ENCODE data around the gene RASA3. TPM values are rescaled to one million over a fixed set of nuclear protein-coding genes. Genes with fewer than 3 reads are reported as not detected.

Gene RASA3
- total and polyA plus RNA-seq, 10 of the 15 experiments (the other 5 are each of a cell fraction or from before 2014, with no cell fraction given), result 0.79 to 33.9 (median 17.6) TPM

DNA sequence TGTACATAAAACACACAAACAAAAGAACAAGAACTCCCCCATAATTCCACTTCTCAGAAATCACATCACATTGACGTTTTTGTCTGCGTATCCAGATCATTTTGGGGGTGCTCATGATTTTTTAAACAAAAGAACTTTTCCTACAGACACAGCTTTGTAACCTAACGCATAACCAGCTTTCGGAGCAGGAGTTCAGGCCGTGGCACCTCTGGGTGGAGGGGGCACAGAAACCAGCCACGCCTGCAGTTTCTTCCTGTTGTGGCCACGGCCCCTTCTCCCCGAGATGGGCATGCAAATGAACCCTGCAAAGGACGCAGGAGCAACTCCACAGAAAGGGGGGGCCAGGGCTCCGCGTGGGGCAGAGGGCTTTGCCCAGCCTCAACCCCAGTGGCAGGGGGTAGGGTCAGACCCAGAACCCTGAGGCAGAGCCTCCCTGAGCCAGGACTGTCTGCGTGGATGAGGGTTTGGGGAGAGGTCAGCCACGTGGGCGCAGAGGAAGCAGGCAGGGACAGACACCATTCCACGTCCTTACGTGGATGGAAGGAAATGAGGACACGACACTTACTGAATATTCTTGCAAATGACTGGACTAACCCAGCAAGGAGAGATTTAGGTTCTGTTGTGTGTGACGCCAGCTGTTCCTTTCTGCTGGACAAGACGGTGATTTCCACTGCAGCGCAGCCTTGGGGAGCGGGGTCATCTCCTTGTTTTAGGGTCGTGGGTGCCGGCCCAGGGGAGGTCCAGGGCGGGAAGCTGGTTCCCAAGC lies 64.4 kb downstream of the RASA3 start (continued):
- TF ChIP-seq, protein P1, sequence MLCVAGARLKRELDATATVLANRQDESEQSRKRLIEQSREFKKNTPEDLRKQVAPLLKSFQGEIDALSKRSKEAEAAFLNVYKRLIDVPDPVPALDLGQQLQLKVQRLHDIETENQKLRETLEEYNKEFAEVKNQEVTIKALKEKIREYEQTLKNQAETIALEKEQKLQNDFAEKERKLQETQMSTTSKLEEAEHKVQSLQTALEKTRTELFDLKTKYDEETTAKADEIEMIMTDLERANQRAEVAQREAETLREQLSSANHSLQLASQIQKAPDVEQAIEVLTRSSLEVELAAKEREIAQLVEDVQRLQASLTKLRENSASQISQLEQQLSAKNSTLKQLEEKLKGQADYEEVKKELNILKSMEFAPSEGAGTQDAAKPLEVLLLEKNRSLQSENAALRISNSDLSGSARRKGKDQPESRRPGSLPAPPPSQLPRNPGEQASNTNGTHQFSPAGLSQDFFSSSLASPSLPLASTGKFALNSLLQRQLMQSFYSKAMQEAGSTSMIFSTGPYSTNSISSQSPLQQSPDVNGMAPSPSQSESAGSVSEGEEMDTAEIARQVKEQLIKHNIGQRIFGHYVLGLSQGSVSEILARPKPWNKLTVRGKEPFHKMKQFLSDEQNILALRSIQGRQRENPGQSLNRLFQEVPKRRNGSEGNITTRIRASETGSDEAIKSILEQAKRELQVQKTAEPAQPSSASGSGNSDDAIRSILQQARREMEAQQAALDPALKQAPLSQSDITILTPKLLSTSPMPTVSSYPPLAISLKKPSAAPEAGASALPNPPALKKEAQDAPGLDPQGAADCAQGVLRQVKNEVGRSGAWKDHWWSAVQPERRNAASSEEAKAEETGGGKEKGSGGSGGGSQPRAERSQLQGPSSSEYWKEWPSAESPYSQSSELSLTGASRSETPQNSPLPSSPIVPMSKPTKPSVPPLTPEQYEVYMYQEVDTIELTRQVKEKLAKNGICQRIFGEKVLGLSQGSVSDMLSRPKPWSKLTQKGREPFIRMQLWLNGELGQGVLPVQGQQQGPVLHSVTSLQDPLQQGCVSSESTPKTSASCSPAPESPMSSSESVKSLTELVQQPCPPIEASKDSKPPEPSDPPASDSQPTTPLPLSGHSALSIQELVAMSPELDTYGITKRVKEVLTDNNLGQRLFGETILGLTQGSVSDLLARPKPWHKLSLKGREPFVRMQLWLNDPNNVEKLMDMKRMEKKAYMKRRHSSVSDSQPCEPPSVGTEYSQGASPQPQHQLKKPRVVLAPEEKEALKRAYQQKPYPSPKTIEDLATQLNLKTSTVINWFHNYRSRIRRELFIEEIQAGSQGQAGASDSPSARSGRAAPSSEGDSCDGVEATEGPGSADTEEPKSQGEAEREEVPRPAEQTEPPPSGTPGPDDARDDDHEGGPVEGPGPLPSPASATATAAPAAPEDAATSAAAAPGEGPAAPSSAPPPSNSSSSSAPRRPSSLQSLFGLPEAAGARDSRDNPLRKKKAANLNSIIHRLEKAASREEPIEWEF (IDR thresholded peaks at IDR 0.05; ENCODE audit: insufficient replicate concordance, low read depth, low read length), result peak; percentile 22
- TF ChIP-seq CREM (IDR thresholded peaks at IDR 0.05; ENCODE audit: low read depth), result no peak; the same call in 1 of the 2 replicates
- no peak for TF ChIP-seq YY1 (IDR thresholded peaks at IDR 0.05; ENCODE audit: low read depth, low read length)
- TF ChIP-seq ESRRA (IDR thresholded peaks at IDR 0.05; ENCODE audit: low read length), result no peak
- TF ChIP-seq, protein P2, sequence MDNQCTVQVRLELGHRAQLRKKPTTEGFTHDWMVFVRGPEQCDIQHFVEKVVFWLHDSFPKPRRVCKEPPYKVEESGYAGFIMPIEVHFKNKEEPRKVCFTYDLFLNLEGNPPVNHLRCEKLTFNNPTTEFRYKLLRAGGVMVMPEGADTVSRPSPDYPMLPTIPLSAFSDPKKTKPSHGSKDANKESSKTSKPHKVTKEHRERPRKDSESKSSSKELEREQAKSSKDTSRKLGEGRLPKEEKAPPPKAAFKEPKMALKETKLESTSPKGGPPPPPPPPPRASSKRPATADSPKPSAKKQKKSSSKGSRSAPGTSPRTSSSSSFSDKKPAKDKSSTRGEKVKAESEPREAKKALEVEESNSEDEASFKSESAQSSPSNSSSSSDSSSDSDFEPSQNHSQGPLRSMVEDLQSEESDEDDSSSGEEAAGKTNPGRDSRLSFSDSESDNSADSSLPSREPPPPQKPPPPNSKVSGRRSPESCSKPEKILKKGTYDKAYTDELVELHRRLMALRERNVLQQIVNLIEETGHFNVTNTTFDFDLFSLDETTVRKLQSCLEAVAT (IDR thresholded peaks at IDR 0.05), result no peak
- peak; percentile 0; the same call in 1 of the 2 replicates for TF ChIP-seq ASH2L (IDR thresholded peaks at IDR 0.05; ENCODE audit: borderline replicate concordance, low read depth)
- 0 out of 2 replicates have a peak, but pooled peaks have one; percentile 17 for TF ChIP-seq SMARCA5 (IDR thresholded peaks at IDR 0.05)
- no peak for TF ChIP-seq SIN3A (IDR thresholded peaks at IDR 0.05; ENCODE audit: low read depth, low read length)
- TF ChIP-seq, protein P3, sequence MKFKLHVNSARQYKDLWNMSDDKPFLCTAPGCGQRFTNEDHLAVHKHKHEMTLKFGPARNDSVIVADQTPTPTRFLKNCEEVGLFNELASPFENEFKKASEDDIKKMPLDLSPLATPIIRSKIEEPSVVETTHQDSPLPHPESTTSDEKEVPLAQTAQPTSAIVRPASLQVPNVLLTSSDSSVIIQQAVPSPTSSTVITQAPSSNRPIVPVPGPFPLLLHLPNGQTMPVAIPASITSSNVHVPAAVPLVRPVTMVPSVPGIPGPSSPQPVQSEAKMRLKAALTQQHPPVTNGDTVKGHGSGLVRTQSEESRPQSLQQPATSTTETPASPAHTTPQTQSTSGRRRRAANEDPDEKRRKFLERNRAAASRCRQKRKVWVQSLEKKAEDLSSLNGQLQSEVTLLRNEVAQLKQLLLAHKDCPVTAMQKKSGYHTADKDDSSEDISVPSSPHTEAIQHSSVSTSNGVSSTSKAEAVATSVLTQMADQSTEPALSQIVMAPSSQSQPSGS (IDR thresholded peaks at IDR 0.05; ENCODE audit: low read length), result no peak
- TF ChIP-seq MEF2A (IDR thresholded peaks at IDR 0.05; ENCODE audit: insufficient read depth, low read depth, low read length), result no peak
- no peak for TF ChIP-seq ZZZ3 (IDR thresholded peaks at IDR 0.05; ENCODE audit: control insufficient read depth, insufficient read length, low read depth)
- TF ChIP-seq EZH2 (IDR thresholded peaks at IDR 0.05; ENCODE audit: borderline replicate concordance, control insufficient read depth, low read depth, low read length), result no peak
- TF ChIP-seq CBX5 (IDR thresholded peaks at IDR 0.05; ENCODE audit: low read depth), result no peak
- no peak for TF ChIP-seq ZNF384 (IDR thresholded peaks at IDR 0.05; ENCODE audit: borderline replicate concordance, low read depth, low read length)
- TF ChIP-seq NFYB (IDR thresholded peaks at IDR 0.05; ENCODE audit: insufficient read depth, low read depth, low read length), result no peak
- TF ChIP-seq EGR1 (IDR thresholded peaks at IDR 0.05; ENCODE audit: borderline replicate concordance in 1 of 2, low read depth in 2 of 2, low read length in 2 of 2), result no peak
- TF ChIP-seq HDGF (IDR thresholded peaks at IDR 0.05), result no peak
- no peak for TF ChIP-seq ZNF274 (IDR thresholded peaks at IDR 0.05; ENCODE audit: insufficient read depth, insufficient read length)
- no peak for TF ChIP-seq BACH1 (IDR thresholded peaks at IDR 0.05; ENCODE audit: borderline replicate concordance)

Data from GM12878 (cell line).